Posterior vena cava (tissue), 2 donors: Measurements from ENCODE around the gene RADIL. TPM values are rescaled to one million over a fixed set of nuclear protein-coding genes. Genes with fewer than 3 reads are reported as not detected.

ENCODE experiments used
- DNase-seq: peaks from one replicate; pipeline ENCODE4 v3.0.0-alpha.2; 2020; ENCODE audit warnings: low spot score
- intact Hi-C, 2 donors: fragments of 100-400 bp; cut with DNase I; formaldehyde crosslinking; loops; one replicate each; pipeline versions ENCODE4 v1.14.1 to v1.14.2; 2022 to 2023
- total RNA-seq, 2 donors: library from RNA; stranded (reverse); fragmentation: NEBNext Ultra II Directional; extraction: Animal tissue kit (Norgen Biotek cat#: 25700); gene quantifications; one replicate each; pipeline ENCODE4 v1.2.1, GENCODE V29; 2021
- donor health status: DM: yes; HTN: yes; CAD: no.
- donor health status: DM: yes; HTN: yes; CAD: no.

The RADIL gene
- total RNA-seq, 2 donors from 2014 or later, result 4.3 to 5.0 TPM

GRCh38 chr7:4772306-4772705 is 111.2 kb downstream of the RADIL start:
- intact Hi-C loops, result no loop called here
- DNase-seq, result no peak

- no peak for DNase-seq
- intact Hi-C loops, result no loop called here
Observed at GRCh38 chr7:4771737-4772136, 111.8 kb downstream of the RADIL start.

DNA sequence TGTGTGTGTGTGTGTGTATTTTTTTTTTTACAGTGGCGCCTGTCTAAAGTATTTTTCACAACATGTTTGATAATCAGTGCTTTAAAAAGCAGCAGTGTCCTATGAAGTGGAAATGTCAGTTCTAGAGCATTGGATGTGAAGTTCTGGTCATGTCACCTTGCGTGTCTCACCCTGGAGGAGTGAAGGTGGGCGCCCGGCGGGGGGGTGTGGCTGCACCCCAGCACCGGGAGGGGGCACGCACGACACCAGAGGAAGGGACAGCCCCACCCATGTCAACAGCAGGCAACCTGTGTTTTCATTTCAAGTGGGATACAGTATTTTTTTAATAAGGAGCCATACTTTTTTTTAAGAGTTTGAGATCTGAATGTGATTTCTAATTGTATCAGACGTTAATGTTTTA is 112.6 kb downstream of the RADIL start:
- intact Hi-C loops, result no loop called here

GRCh38 chr7:4769761-4770160 is 113.8 kb downstream of the RADIL start:
- DNase-seq, result no peak
- intact Hi-C loops, result no loop called here

More for the DNA sequence above, 112.6 kb downstream of the RADIL start:
- DNase-seq, result no peak

GRCh38 chr7:4768597-4769569 is 114.6 kb downstream of the RADIL start:
- DNase-seq, result no peak

DNA sequence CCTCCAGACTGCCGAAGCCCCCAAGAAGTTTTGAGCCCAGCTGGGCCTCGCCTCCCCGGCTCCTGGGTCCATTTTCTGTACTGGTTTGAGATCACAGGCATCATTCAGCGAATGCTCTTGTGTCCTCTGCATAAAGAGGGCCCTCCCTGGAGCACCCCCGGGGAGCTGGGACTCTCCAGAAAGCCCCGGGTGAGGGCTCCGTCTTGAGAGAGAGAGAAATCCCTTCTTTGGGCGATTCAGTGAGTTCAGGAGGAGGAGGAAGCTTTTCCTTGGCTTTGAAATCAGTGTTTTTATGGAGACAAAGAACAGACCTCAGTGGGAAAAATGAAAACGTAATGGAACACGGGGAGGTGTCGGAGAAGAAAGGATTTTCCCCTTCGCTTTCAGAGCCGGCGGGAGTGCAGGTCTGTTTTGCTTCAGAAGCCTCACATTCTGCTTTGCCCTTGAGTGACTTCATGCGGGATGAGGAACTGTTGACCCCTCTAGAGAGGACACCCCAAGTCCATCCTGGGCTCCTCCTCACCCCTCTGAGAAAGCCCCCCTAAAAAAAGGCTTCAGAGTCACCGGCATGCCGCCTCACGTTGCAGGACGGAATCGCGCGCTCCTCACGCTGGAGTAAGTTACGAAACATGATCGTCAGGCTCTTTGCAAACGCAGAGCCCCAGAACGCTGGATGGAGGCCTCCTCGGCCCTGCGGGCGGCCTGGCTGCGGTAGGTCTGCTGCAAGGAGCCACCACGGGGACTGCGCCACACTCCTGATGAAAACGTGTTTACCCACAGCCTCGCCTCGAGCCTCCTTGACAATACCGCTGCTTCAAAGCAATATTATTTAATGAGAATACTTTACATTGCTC is 116.6 kb downstream of the RADIL start:
- intact Hi-C loops, result no loop called here
- no peak for DNase-seq

More at GRCh38 chr7:4768597-4769569, 114.6 kb downstream of the RADIL start:
- intact Hi-C loops, result no loop called here

DNA sequence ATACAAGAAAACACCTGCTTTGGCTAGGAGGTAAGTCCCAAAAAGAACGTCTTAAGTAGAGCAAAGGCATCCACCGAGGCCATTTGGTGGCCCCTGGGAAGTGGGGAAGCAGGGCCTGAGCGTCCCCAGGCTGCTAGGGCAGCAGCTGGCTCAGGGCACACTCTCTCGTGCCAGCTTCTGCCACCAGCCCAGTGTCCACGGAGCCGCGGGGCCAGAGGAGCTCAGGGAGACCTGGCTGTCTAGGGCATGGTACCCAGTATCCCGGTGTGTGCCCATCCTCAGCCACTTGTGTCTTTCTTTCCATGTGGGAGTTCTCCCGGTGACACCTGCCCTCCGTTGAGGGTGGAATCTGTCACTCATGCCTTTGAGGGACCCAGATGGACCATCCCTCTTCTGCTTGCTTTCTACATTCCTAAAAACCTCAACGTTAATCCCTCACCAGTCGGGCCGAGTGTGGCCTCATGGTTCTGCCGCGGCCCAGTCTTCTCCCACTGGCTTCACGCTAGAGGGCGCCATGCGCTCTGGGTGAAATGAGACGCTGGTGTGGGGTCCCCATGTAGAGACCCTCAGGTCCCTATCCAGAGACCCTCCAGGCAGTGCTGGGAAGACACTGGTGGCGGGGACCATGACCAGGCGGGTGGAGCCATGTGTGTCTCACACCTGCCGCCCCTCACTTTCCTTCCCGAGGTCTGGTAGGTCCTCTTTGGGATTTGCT is 117.6 kb downstream of the RADIL start:
- no peak for DNase-seq
- intact Hi-C loops, result no loop called here

GRCh38 chr7:4764402-4765007 is 119.0 kb downstream of the RADIL start:
- no peak for DNase-seq
- intact Hi-C loops, result no loop called here

- no peak for DNase-seq
- intact Hi-C loops, result no loop called here
Observed at GRCh38 chr7:4763794-4764185, 119.7 kb downstream of the RADIL start.

- no peak for DNase-seq
- intact Hi-C loops, result no loop called here
Observed at GRCh38 chr7:4763091-4763793, 120.3 kb downstream of the RADIL start.

DNA sequence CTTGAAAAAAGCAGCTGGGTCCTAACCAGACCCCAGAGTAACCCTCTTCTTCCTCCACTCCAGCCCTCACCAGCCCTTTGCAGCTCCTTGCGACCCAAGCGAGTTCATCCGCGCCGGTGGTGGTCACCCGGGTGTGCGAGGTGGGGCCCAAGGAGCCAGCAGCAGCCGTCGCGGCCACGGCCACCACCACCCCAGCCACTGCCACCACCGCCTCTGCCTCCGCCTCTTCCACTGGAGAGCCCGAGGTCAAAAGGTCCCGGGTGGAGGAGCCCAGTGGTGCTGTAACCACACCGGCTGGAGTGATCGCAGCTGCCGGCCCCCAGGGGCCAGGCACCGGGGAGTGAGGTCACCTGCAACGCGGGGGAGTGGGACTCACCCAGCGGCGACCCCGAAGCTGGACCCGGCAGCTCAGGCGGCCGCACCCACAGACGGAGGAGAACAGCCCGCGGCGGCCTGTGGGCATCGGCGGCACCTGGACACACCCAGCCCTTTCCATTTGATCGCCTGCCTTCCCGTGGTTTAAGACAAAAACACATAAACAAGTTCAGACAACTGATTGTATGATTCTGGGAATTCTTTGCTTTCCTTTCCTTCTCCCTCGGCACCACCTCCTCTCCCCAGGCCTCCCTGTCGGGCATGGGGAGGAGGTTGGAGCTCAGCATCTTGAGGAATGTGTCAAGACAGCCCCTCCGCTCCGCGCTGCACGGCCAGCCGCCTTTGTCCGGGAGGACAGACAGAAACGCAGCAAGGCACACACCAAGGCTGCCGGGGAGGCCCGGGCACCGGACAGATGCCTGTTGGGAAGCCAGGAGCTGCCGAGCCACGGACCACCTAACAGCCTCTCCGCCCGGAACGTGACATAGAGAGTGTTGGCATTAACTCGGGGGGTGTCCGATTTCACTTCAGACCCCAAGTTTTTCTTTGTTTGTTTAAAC is 121.1 kb downstream of the RADIL start:
- DNase-seq, result no peak

DNA sequence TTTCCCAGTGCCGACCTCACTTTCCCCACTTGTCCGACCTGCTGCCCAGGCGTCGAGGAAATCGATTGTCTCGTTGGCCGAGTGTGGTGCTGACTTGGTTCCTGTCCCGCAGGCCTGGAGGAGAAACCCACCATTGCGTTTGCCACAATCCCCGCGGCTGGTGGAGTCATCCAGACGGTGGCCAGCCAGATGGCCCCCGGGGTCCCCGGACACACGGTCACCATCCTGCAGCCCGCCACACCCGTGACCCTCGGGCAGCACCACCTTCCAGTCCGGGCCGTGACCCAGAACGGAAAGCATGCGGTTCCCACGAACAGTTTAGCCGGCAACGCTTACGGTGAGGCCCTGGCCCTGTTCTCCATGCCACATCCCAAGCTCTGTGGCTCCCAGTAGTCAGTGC is 122.6 kb downstream of the RADIL start:
- no peak for DNase-seq
- intact Hi-C loops, result no loop called here

More for the DNA sequence above, 121.1 kb downstream of the RADIL start:
- intact Hi-C loops, result no loop called here

DNA sequence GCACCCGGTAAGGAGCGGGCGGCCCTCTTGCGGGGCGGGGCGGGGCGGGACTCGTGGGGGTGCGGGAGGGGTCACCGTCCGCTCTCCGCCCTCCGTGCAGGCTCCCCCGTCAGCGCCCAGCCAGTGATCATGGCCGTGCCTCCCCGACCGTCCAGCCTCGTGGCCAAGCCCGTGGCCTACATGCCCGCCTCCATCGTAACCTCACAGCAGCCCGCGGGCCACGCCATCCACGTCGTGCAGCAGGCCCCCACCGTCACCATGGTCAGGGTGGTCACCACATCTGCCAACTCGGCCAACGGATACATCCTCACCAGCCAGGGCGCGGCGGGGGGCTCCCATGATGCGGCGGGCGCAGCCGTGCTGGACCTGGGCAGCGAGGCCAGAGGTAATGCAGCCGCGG is 124.3 kb downstream of the RADIL start:
- intact Hi-C loops, result loop anchor here in 1 of 2 donors (10.0 kb wide), 1 partner anchor 114 kb away; no protein-coding TSS in a partner anchor
- DNase-seq, result no peak

DNA sequence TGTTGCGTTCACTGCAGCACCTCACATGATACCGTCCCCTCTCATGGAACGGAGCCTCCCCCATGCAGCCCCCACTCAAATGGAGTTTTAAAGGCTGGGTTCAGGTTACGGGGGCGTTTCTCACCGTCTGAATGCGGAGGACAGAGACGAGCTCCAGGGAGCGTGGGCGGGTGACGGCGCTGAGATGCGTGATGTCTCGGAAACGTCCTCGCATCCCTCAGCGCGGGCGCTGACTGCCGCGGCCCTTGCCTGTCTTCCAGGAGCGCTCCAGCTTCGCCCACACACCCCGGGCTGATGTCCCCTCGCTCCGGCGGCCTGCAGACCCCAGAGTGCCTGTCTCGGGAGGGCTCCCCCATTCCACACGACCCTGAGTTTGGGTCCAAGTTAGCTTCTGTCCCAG is 124.7 kb downstream of the RADIL start:
- intact Hi-C loops, result loop anchor here in 1 of 2 donors (10.0 kb wide), 1 partner anchor 114 kb away; no protein-coding TSS in a partner anchor
- DNase-seq, result no peak

DNA sequence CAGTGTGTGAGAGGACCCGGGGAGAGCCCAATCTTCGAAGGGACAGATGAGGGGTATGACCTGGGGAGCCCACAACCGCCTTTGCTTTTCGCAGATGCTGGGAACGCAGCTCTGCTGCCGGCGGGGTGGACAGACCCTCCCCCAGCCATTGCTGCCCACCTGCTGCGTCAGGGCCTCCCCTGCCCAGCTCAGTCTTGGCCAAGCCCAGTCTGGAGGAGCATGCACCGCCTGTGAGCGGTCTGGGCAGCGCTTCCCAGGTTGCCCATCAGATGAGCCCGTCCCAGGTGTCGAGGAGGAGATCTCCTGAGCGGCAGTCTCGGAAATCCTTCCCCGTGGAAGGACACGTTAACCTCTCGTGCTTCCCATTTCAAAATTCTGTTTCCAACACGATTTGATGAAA is 125.4 kb downstream of the RADIL start:
- no peak for DNase-seq
- intact Hi-C loops, result loop anchor here in 1 of 2 donors (10.0 kb wide), 1 partner anchor 113 kb away; no protein-coding TSS in a partner anchor

DNA sequence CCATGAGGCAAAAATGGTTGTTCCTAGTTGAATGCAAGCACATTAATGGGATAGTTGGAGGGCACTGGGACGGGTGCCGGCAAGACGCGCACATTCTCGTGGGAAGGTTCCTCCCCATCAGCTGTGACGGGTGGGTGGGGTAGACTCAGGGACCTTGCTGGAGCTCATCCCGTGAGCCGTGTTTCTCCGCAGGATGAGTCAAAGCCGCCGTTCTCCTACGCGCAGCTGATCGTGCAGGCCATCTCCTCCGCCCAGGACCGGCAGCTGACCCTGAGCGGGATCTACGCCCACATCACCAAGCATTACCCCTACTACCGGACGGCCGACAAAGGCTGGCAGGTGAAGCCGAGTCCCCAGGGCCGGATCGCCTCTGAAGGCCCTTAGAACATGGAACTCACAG is 128.5 kb downstream of the RADIL start:
- intact Hi-C loops, result loop anchor here in 1 of 2 donors (10.0 kb wide), 1 partner anchor 110 kb away; no protein-coding TSS in a partner anchor
- DNase-seq, result no peak

GRCh38 chr7:4754433-4755010 is 129.0 kb downstream of the RADIL start:
- no peak for DNase-seq
- intact Hi-C loops, result loop anchor here (5.0 to 10.0 kb wide), 3 partner anchors 72 to 112 kb away; partner anchors contain the start of gene FOXK1 (in 1 of the 2)
